A549 (cell line): ENCODE results near the gene RBKS. TPM values are rescaled to one million over a fixed set of nuclear protein-coding genes. Genes with fewer than 3 reads are reported as not detected.

Experiments used
- CBX2 ChIP-seq: fragments of 200-600 bp; sonication (generic); IDR thresholded peaks from 2 replicates; pipeline ENCODE4 v1.6.1; 2016; ENCODE audit warnings: low read depth, mild to moderate bottlenecking, borderline replicate concordance
- CBX8 ChIP-seq: fragments of 200-600 bp; sonication (generic); IDR thresholded peaks from 2 replicates; pipeline ENCODE4 v1.6.1; 2016
- CEBPB ChIP-seq, 2 experiments: fragments of >200 bp in 1 of 2; sonication (Bioruptor Twin) in 1 of 2; formaldehyde crosslinking in 1 of 2; IDR thresholded peaks; 2 replicates each; pipeline ENCODE4 v1.6.1; 2012 to 2016
- CHD2 ChIP-seq: fragments of 150-350 bp; IDR thresholded peaks from 2 replicates; pipeline ENCODE4 v1.6.1; 2014; ENCODE audit warnings: low read length; ENCODE audit not compliant: partially characterized antibody
- CHD4 ChIP-seq: fragments of 200-600 bp; sonication (generic); IDR thresholded peaks from 2 replicates; pipeline ENCODE4 v1.6.1; 2016; ENCODE audit warnings: antibody characterized with exemption, mild to moderate bottlenecking, borderline replicate concordance
- EHF ChIP-seq: fragments of 250-450 bp; sonication (Bioruptor Pico); IDR thresholded peaks from 2 replicates; pipeline ENCODE4 v1.5.0; 2020; ENCODE audit warnings: mild to moderate bottlenecking
- EHMT2 ChIP-seq: fragments of 200-600 bp; sonication (generic); IDR thresholded peaks from 2 replicates; pipeline ENCODE4 v1.6.1; 2016; ENCODE audit warnings: antibody characterized with exemption, low read depth, mild to moderate bottlenecking, moderate library complexity
- FOSB ChIP-seq: fragments of 250-450 bp; sonication (Bioruptor Pico); IDR thresholded peaks from 2 replicates; pipeline ENCODE4 v1.5.0; 2020; ENCODE audit warnings: mild to moderate bottlenecking, moderate library complexity
- FOXS1 ChIP-seq: fragments of 250-450 bp; sonication (Bioruptor Pico); IDR thresholded peaks from 2 replicates; pipeline ENCODE4 v1.5.0; 2020; ENCODE audit warnings: mild to moderate bottlenecking, moderate library complexity
- GATA3 ChIP-seq: IDR thresholded peaks from 2 replicates; pipeline ENCODE4 v1.6.1; 2012; ENCODE audit warnings: borderline replicate concordance
- HEYL ChIP-seq: fragments of 250-450 bp; sonication (Bioruptor Pico); IDR thresholded peaks from 2 replicates; pipeline ENCODE4 v1.8.0; 2021; ENCODE audit warnings: mild to moderate bottlenecking, moderate library complexity
- HOXB13 ChIP-seq: fragments of 250-450 bp; sonication (Bioruptor Pico); IDR thresholded peaks from 2 replicates; pipeline ENCODE4 v1.5.0; 2020; ENCODE audit warnings: low read depth, mild to moderate bottlenecking, moderate library complexity
- HOXB5 ChIP-seq: fragments of 250-450 bp; sonication (Bioruptor Pico); IDR thresholded peaks from 2 replicates; pipeline ENCODE4 v1.5.0; 2020; ENCODE audit warnings: mild to moderate bottlenecking, moderate library complexity
- JUNB ChIP-seq: fragments of >200 bp; sonication (Bioruptor Twin); formaldehyde crosslinking; IDR thresholded peaks from 2 replicates; pipeline ENCODE4 v1.6.1; 2016
- KDM1A ChIP-seq: fragments of 200-600 bp; sonication (generic); IDR thresholded peaks from 2 replicates; pipeline ENCODE4 v1.6.1; 2016; ENCODE audit warnings: low read depth, mild to moderate bottlenecking
- KDM5A ChIP-seq: fragments of 200-600 bp; sonication (generic); IDR thresholded peaks from 2 replicates; pipeline ENCODE4 v1.6.1; 2016; ENCODE audit warnings: antibody characterized with exemption, mild to moderate bottlenecking
- MAFK ChIP-seq: fragments of 450-650 bp; IDR thresholded peaks from 2 replicates; pipeline ENCODE4 v1.6.1; 2014; ENCODE audit not compliant: partially characterized antibody
- NPAS2 ChIP-seq: fragments of 250-450 bp; sonication (Bioruptor Pico); IDR thresholded peaks from 2 replicates; pipeline ENCODE4 v1.8.0; 2022; ENCODE audit warnings: mild to moderate bottlenecking, moderate library complexity, borderline replicate concordance
- PHF8 ChIP-seq: fragments of 200-600 bp; sonication (generic); IDR thresholded peaks from 2 replicates; pipeline ENCODE4 v1.6.1; 2016; ENCODE audit warnings: low read depth, mild to moderate bottlenecking, antibody characterized with exemption, moderate library complexity, borderline replicate concordance
- POLR2A ChIP-seq: IDR thresholded peaks from 2 replicates; pipeline ENCODE4 v1.6.1; 2012; ENCODE audit warnings: mild to moderate bottlenecking, low read length
- RAD21 ChIP-seq, 2 experiments: fragments of >200 bp in 1 of 2; sonication (Bioruptor Twin) in 1 of 2; formaldehyde crosslinking in 1 of 2; IDR thresholded peaks in 1 of 2; conservative IDR thresholded peaks in 1 of 2; 2 replicates in 1 of 2; 3 replicates in 1 of 2; pipeline ENCODE4 v1.6.1; 2012 to 2018; ENCODE audit warnings: inconsistent platforms in 1 of 2
- RCOR1 ChIP-seq: fragments of 150-350 bp; IDR thresholded peaks from 2 replicates; pipeline ENCODE4 v1.6.1; 2014; ENCODE audit warnings: antibody characterized with exemption, low read length, low read depth
- REST ChIP-seq: fragments of 200-600 bp; sonication (generic); IDR thresholded peaks from 2 replicates; pipeline ENCODE4 v1.6.1; 2016; ENCODE audit warnings: antibody characterized with exemption, mild to moderate bottlenecking, moderate library complexity
- SMC3 ChIP-seq: fragments of >200 bp; sonication (Bioruptor Twin); formaldehyde crosslinking; IDR thresholded peaks from 3 replicates; pipeline ENCODE4 v1.6.1; 2018; ENCODE audit warnings: inconsistent platforms
- TP53 ChIP-seq: fragments of 250-450 bp; sonication (Bioruptor Pico); IDR thresholded peaks from 2 replicates; pipeline ENCODE4 v1.5.0; 2021; ENCODE audit warnings: mild to moderate bottlenecking, moderate library complexity
- ZNF302 ChIP-seq: fragments of 250-450 bp; sonication (Bioruptor Pico); IDR thresholded peaks from 2 replicates; pipeline ENCODE4 v1.9.0; 2021; ENCODE audit warnings: inconsistent platforms, mild to moderate bottlenecking, moderate library complexity
- ZSCAN20 ChIP-seq: fragments of 250-450 bp; sonication (Bioruptor Pico); IDR thresholded peaks from 2 replicates; pipeline ENCODE4 v1.8.0; 2022; ENCODE audit warnings: mild to moderate bottlenecking, moderate library complexity
- polyA plus RNA-seq, 4 experiments: library from polyadenylated mRNA; depleted of rRNA in 3 of 4; stranded (reverse); fragments of >200 nt; fragmentation: RNase III in 1 of 4; extraction: RNeasy Plus Mini Kit Qiagen cat#74134 plus additional on column Dnase treatment in 1 of 4; gene quantifications; 2 replicates in 3 of 4; 3 replicates in 1 of 4; pipeline ENCODE4 v1.2.3, GENCODE V29; 2011 to 2017
- TF ChIP-seq, protein P1 (sequence below): fragments of 250-450 bp; sonication (Bioruptor Pico); IDR thresholded peaks from 2 replicates; pipeline ENCODE4 v1.5.0; 2021; ENCODE audit warnings: mild to moderate bottlenecking, moderate library complexity, borderline replicate concordance
- TF ChIP-seq, protein P2 (sequence below): fragments of 250-450 bp; sonication (Bioruptor Pico); IDR thresholded peaks from 2 replicates; pipeline ENCODE4 v1.5.0; 2020; ENCODE audit warnings: low read depth, mild to moderate bottlenecking, moderate library complexity
- TF ChIP-seq, protein P3 (sequence below): IDR thresholded peaks from 2 replicates; pipeline ENCODE4 v1.6.1; 2012
- TF ChIP-seq, protein P4 (sequence below): fragments of >200 bp; sonication (Bioruptor Twin); formaldehyde crosslinking; IDR thresholded peaks from 3 replicates; pipeline ENCODE4 v1.6.1; 2016
- TF ChIP-seq, protein P5 (sequence below): IDR thresholded peaks from 2 replicates; pipeline ENCODE4 v1.6.1; 2012

RBKS gene
- polyA plus RNA-seq, 2 of the 4 experiments (the other 2 are of a cell fraction): 7.6 to 8.5 TPM

DNA sequence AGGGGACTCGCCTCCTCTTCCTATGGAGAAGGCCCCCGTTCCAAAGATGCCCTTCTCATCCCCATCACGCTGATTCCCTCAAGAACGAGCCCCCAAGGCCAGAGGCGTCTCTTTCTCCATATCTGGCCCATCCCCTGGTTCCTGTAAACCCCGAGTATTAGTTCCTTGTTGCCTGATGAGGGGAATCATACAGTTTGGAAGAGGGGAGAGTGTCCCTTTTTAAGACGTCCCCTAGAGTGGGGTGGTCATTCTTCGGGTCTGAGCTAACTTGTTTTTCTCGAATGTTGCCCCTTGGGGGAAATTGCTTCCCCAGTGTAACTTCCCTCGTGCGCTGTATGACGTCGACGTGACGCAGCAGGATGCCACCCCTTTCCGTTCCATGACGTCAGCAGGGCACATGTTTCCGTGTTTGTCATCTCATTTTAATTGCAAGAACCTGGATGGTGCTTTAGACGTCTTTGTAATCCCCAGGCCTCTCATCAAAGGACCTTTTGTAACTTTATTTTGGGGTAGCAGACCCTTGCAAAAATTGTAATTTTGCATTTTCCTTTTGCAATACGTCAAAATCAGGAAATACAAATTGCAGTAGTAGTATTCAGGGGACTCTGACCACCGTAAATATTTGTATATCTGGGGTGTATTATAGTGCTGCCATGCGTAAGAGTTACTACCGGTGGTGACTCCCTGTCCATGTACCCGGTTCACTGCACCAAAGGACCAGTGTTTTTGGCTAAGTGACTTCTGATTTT lies 911 bp upstream of the RBKS start (continued):
- peak; percentile 54 for TF ChIP-seq MAFK
- no peak for TF ChIP-seq RAD21 (conservative IDR thresholded peaks at IDR 0.05 in 1 of 2, IDR thresholded peaks at IDR 0.05 in 1 of 2)
- no peak; the same call in 1 of the 2 replicates for TF ChIP-seq REST
- TF ChIP-seq, protein P1, sequence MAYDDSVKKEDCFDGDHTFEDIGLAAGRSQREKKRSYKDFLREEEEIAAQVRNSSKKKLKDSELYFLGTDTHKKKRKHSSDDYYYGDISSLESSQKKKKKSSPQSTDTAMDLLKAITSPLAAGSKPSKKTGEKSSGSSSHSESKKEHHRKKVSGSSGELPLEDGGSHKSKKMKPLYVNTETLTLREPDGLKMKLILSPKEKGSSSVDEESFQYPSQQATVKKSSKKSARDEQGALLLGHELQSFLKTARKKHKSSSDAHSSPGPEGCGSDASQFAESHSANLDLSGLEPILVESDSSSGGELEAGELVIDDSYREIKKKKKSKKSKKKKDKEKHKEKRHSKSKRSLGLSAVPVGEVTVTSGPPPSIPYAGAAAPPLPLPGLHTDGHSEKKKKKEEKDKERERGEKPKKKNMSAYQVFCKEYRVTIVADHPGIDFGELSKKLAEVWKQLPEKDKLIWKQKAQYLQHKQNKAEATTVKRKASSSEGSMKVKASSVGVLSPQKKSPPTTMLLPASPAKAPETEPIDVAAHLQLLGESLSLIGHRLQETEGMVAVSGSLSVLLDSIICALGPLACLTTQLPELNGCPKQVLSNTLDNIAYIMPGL: no peak
- TF ChIP-seq EHMT2: no peak
- TF ChIP-seq GATA3: no peak; the same call in 1 of the 2 replicates
- TF ChIP-seq, protein P2, sequence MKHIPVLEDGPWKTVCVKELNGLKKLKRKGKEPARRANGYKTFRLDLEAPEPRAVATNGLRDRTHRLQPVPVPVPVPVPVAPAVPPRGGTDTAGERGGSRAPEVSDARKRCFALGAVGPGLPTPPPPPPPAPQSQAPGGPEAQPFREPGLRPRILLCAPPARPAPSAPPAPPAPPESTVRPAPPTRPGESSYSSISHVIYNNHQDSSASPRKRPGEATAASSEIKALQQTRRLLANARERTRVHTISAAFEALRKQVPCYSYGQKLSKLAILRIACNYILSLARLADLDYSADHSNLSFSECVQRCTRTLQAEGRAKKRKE: 0 out of 2 replicates have a peak, but pooled peaks have one; percentile 59
- TF ChIP-seq ZNF302 (CRISPR knock-in tag): no peak
- TF ChIP-seq HOXB5 (CRISPR knock-in tag): peak; percentile 62; the same call in 1 of the 2 replicates
- TF ChIP-seq CBX2: no peak
- TF ChIP-seq FOSB (CRISPR knock-in tag): peak; percentile 43; the same call in 1 of the 2 replicates
- peak; percentile 25; the same call in 1 of the 2 replicates for TF ChIP-seq FOXS1 (CRISPR knock-in tag)
- no peak for TF ChIP-seq HOXB13 (CRISPR knock-in tag)
- no peak for TF ChIP-seq TP53
- peak; percentile 19; the same call in 1 of the 2 replicates for TF ChIP-seq ZSCAN20 (CRISPR knock-in tag)
- no peak for TF ChIP-seq POLR2A
- TF ChIP-seq EHF: no peak; the same call in 1 of the 2 replicates
- TF ChIP-seq, protein P3, sequence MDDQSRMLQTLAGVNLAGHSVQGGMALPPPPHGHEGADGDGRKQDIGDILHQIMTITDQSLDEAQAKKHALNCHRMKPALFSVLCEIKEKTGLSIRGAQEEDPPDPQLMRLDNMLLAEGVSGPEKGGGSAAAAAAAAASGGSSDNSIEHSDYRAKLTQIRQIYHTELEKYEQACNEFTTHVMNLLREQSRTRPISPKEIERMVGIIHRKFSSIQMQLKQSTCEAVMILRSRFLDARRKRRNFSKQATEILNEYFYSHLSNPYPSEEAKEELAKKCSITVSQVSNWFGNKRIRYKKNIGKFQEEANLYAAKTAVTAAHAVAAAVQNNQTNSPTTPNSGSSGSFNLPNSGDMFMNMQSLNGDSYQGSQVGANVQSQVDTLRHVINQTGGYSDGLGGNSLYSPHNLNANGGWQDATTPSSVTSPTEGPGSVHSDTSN: no peak
- TF ChIP-seq JUNB: no peak; the same call in 1 of the 2 replicates
- 0 out of 2 replicates have a peak, but pooled peaks have one; percentile 39 for TF ChIP-seq KDM1A
- TF ChIP-seq NPAS2 (CRISPR knock-in tag): no peak
- TF ChIP-seq, protein P4, sequence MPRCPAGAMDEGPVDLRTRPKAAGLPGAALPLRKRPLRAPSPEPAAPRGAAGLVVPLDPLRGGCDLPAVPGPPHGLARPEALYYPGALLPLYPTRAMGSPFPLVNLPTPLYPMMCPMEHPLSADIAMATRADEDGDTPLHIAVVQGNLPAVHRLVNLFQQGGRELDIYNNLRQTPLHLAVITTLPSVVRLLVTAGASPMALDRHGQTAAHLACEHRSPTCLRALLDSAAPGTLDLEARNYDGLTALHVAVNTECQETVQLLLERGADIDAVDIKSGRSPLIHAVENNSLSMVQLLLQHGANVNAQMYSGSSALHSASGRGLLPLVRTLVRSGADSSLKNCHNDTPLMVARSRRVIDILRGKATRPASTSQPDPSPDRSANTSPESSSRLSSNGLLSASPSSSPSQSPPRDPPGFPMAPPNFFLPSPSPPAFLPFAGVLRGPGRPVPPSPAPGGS: 0 out of 3 replicates have a peak, but pooled peaks have one; percentile 17
- TF ChIP-seq CHD4: no peak
- TF ChIP-seq, protein P5, sequence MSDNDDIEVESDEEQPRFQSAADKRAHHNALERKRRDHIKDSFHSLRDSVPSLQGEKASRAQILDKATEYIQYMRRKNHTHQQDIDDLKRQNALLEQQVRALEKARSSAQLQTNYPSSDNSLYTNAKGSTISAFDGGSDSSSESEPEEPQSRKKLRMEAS: peak; percentile 94
- no peak for TF ChIP-seq HEYL (CRISPR knock-in tag)
- no peak for TF ChIP-seq KDM5A
- TF ChIP-seq CHD2: no peak
- TF ChIP-seq RCOR1: no peak
- TF ChIP-seq CBX8: no peak
- TF ChIP-seq CEBPB (IDR thresholded peaks at IDR 0.05): 0 out of 4 replicates have a peak, but pooled peaks of 1 of the 2 experiments have one; percentile 16
- TF ChIP-seq PHF8: peak; percentile 21; the same call in 1 of the 2 replicates
- no peak; the same call in 2 of the 3 replicates for TF ChIP-seq SMC3
